DLD1 (cell line): Measurements from ENCODE around the gene PARP3.

ENCODE experiments used
- in situ Hi-C: cut with HindIII; loops from 2 replicates; pipeline ENCODE4 v1.10.0; 2017; ENCODE audit warnings: low sequenced_read_pairs

The PARP3 gene

DNA sequence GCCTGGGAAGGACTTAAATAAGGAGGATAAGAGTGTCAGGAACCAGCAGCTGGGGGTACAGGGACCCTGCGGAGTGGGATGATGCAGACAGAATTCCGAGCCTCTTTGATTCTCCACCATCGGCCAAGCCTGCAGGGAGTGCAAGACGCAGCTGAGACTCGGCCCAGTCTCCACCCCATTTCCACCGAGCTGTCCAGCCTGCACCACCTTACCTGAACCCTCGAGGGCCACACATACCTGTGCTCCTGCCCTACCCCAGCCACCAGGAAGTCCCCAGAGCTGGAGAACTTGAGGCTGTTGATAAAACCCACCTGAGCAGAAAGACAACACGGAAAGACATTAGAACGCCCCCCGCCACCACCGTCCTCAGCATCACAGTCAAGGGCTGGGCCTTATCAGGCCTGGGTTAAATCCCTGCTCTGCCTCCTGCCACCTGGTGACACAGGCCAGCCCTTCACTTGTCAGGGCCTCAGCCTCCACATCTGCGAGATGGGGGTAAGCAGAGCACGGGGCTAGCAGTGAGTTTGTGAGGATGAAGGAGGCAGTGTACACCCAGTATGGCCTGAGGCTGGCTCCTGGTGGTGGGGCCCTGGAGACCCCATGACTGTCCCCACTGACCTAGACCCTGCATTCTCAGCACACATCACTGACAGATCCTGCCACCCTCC, 8.6 kb upstream of the PARP3 start:
- in situ Hi-C loops = no loop called here

DNA sequence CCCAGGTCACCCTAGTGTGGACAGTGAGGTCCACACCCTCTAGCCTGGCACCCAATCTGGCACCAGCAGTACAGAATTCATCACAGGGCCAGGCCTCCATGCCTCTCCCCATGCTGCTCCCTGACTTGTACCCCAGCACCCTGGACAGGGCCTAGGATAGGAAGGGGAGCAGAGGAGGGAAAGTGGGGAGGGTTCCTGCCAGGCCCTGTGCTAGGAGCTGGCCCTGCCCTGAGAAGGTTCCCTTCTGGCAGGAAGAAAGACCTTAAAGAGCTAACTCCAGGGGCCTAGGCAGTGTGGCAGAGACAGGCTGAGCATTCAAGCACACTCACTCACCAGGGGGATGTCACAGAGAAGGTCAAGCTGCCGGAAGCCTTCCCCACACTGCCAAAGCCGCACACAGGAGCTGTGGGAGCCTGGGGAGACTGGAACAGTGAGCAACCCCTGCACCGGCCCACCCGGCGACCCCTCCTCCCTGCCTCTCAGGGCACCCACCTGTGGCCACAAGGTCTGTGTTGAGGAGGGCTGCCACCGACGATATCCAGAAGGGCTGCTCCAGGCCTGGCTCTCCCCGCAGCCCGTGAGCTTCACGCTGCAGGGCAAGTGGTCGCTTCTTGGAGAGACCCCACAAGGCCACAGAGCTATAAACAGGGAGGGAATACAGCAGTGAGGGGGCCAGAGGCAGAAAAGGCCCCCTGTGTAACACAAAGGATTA, 7.9 kb upstream of the PARP3 start:
- in situ Hi-C loops = no loop called here

DNA sequence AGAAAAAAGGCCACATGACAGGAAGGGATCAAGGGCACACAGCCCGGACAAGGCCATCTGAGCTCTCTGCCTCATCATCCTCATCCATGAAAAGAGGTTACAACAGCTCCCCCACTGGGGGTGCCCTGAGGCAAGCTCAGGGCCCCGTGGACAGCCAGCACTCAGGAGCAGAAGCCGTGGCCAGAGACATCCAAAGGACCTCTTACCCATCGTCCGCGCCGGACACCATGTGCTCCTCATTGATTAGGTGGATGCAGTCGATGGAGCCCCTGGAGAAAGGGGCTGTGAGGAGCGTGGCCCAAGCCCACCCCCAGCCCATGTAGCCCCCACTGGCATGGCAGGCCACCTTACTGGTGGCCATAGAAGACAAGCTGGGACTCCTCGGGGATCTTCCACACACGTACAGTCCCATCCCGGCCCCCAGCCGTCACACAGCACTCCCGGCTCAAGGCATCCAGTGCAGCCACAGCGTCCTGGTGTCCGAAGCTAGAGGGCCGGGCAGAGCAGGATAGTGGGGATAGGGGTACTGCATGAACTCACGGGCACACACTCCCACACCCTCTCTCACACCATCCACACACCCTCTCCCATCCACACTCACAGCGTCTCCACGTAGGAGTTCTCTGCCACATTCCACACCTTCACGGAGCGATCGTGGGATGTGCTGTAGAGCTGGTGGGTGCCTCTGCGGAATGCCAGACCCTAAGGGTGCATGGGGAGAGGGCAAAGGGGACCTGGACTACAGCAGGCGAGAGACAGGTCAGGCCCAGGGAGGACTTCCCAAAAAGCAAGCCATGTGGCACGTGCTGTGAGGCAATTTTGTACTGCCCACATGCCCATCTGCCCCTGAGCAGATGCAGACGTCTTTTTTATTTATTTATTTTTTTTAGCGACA, 6.9 kb upstream of the PARP3 start:
- in situ Hi-C loops = no loop called here

- in situ Hi-C loops = no loop called here
Observed at GRCh38 chr3:51935886-51936755, 6.0 kb upstream of the PARP3 start.

DNA sequence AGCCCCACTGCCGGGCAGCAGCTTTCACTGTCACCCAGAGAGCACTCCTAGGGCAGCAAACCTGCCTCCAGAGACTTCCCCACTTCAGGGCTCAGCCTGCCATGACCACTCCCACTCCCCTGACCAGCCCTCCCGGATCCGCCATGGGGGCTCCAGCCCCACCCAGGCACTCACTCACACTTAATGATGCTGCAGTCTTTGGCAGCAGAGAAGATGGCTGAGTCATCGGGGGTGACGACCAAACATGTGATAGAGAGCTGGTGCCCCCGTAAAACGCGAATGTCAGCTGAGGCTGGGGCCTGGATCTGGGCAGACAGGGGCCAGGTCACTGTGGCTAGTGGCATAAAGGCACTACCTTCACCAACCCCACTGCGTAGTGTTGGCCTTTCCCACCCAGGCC, 5.1 kb upstream of the PARP3 start:
- in situ Hi-C loops = no loop called here

DNA sequence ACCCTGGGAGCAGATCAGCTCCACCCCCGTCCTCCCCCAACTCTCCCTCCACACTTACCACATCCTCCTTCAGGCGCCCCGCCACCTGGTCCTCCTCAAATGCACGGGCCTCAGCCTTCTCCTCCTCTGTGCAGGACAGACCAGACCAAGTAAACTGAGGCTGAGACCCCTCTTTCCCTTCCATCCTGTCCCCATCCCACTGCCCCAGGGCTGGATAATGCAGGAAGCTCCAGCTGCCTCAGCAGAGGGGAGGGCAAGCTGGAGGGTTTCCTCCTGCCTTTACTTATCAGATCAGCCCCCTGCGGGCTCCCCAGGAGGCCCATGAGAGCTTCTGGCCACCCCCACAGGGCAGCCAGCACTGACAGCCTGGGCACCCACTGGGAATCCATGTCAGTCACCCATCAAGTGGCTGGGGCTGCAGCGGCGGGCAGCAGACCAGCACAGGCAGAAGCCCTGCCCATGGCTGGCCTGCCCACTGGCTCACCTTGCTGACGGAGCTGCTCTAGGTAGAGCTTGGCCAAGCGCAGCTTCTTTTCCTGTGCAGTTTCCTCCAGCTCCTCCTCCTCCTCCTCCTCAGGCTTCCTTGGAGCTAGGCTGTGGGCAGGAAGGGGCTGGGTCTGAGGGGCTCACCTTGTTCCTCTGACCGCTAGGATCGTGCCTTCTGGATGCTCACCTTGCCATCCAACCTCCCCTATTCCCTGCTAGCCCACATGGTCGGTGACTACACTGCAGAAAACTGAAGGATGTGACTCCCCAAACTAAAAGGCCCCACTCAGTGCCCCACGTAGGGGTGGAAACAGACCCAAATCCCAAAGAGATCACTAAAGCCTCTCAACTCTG, 4.3 kb upstream of the PARP3 start:
- in situ Hi-C loops = no loop called here

DNA sequence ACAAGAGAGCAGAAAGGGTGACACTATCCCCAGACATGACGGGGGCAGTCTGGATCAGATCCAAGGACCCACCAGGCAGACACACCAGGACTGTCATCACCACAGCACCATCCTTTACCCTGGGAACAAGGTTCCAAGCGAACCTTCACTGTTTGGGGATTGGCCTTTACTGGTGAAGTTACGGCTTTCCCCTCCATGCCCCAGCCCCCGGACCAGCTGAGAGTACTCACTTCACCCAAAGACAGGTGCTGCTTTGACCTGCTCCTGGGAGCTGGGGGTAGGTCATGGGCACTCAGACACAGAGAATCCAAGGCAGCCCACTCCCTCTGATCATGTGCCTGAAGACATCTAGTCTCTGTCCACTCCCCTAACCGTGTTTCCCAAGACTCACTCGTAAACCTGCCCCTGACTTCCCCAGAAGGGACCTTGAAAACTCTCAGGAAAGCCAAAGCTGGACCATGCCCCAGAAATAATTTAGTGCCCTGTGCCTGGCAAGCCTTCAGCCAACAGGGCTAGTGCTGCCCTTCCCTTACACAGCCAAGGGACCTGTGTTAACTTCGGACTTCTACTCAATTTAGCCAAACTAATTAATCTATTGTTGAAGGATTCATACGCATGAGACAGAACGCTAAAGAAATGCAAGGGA, 3.3 kb upstream of the PARP3 start:
- in situ Hi-C loops = no loop called here

- in situ Hi-C loops = no loop called here
Observed at GRCh38 chr3:51940648-51941462, 1.3 kb upstream of the PARP3 start.

DNA sequence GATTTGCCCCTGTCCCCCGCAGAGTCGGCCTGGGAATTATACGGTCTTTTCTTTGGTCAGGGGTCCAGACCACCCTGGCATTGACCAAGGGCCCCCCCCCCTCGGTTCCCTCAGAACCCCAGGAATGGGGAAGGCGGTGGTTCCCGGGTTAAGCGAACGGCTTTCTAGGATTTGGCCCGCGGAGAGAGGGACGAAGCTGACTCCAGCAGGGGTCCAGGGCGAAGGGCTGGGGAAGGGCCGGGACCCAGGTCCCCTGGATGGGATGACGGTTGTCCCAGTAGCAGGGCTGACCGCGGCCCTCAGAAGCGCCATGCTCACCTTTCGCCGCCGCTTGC, 733 bp upstream of the PARP3 start:
- in situ Hi-C loops = no loop called here

- in situ Hi-C loops = no loop called here
Observed at GRCh38 chr3:51942603-51943450, 664 bp downstream of the PARP3 start.

DNA sequence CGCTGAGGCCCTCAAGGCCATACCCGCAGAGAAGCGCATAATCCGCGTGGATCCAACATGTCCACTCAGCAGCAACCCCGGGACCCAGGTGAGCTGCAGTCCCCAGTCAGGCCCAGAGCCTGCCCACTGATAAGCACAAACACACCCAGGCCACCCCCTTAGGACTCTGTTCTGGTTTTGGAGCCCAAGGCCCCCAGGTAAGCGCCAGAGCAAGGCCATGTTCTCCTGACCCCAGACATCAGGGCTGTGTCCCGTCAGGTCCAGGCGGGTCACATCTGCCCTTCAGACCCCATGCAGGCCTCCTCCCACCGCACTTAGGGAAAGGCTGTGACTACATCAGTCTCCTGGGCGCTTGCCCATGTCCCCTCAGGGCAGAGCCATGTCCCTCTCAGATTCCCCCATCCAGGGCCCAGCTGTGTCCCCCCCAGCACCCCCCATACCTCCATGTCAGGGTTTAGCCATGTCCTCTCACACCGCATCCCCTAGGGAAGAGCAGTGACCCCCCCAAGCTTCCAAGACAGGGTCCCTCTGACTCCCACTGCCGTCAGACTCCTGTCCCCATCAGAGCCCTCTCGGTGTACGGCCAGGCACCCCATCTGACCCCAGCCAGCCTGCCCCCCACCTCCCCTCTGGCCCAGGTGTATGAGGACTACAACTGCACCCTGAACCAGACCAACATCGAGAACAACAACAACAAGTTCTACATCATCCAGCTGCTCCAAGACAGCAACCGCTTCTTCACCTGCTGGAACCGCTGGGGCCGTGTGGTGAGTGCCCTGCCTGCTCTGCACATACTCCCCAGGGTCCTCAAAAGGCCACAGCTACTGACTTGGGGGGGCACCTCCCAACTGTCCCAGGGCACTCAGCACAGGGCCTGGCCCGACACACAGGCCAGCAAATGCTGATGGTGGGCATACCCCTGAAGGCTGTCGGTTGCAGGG, 1.6 kb downstream of the PARP3 start:
- in situ Hi-C loops = no loop called here

- in situ Hi-C loops = no loop called here
Observed at GRCh38 chr3:51944451-51945021, 2.4 kb downstream of the PARP3 start.

DNA sequence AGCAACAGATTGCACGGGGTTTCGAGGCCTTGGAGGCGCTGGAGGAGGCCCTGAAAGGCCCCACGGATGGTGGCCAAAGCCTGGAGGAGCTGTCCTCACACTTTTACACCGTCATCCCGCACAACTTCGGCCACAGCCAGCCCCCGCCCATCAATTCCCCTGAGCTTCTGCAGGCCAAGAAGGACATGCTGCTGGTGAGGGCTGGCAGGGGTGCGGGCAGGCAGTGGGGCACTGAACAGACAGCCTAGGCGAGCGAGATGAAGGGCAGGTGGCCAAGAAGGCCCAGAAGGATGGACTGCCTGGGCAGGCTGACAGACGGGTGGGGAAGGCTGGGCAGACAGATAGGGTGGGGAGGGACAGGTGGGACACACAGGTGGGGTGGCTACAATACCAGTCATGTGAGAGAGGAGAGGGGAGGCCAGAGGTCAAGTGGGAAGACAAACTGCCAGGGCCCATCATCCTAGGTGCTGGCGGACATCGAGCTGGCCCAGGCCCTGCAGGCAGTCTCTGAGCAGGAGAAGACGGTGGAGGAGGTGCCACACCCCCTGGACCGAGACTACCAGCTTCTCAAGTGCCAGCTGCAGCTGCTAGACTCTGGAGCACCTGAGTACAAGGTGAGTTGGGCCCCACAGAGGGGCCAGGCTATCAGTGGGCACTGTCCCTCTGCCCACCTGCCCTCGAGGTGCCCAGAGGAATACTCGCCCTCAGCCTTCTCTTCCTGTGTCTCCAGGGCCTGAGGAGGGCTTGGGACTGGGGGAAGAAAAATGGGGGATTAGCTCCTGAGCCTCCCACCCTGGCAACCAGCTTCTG, 3.1 kb downstream of the PARP3 start:
- in situ Hi-C loops = no loop called here

GRCh38 chr3:51945926-51946705, 4.0 kb downstream of the PARP3 start:
- in situ Hi-C loops = no loop called here

- in situ Hi-C loops = no loop called here
Observed at GRCh38 chr3:51946796-51947195, 4.6 kb downstream of the PARP3 start.
